RKO (cell line): ENCODE measurements around the gene NET1.
A peak's percentile ranks its signal among the peaks of the same experiment; 100 is the strongest.
"Not testable (repeated sequence)": the region's sequence is repeated elsewhere in the genome, so short reads cannot be mapped to it uniquely, and the experiment has no call there.

Source experiments
- DNase-seq: peaks from one replicate; pipeline ENCODE4 v3.0.0-alpha.2; 2016; ENCODE audit warnings: low spot score

NET1 gene, protein sequence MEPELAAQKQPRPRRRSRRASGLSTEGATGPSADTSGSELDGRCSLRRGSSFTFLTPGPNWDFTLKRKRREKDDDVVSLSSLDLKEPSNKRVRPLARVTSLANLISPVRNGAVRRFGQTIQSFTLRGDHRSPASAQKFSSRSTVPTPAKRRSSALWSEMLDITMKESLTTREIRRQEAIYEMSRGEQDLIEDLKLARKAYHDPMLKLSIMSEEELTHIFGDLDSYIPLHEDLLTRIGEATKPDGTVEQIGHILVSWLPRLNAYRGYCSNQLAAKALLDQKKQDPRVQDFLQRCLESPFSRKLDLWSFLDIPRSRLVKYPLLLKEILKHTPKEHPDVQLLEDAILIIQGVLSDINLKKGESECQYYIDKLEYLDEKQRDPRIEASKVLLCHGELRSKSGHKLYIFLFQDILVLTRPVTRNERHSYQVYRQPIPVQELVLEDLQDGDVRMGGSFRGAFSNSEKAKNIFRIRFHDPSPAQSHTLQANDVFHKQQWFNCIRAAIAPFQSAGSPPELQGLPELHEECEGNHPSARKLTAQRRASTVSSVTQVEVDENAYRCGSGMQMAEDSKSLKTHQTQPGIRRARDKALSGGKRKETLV

DNA sequence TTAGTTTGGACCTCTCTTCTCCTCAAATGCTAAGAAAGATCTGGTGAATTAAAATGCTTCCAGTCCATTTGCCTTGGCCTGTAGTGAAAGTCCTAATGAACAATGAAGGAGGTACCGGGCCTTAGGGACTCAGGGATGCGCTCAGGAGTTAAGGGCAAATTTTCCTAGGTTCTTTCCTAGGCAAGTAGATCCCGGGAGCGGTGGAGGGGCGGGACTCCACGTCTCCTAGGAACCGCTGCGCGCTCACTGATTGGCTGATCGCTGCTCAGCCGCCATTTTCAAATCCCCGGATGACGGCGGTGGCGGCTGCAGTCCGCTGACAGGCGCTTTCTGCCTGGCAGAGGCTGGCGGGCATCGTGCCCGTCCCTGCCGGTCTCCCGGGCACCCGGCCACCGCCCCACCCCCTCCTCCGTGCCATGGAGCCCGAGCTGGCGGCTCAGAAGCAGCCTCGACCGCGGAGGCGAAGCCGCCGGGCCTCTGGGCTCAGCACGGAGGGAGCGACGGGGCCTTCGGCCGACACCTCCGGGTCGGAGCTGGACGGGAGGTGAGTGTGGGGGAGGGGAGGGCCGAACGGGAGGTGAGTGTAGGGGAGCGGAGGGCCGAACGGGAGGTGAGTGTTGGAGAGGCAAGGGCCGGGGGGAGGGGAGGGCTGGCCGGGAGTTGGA lies at the start of gene NET1:
TSS of gene NET1 (plus strand) at position 281 of the 665 bp plus-strand sequence. CDS start at position 417, 136 bp downstream.
- DNase-seq = peak; percentile 96

DNA sequence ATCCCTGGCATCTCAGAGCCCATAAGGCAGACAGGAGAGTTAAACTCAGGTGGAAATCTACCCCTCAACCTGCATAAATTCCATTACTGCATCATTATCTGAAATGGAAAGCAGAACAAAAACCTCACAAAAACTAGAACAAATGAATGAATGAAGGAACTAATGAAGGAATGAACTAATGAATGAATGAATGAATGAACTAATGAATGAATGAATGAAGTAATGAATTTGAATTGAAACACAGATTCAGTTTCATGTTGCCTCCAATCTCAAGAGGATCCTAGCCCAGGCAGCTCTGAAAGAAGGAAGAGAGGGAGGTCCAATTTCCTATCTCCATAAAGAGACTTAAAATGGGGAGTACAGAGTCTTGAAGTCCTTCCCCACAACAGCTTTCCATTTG lies 49.5 kb upstream of the NET1 start:
- no peak for DNase-seq

DNA sequence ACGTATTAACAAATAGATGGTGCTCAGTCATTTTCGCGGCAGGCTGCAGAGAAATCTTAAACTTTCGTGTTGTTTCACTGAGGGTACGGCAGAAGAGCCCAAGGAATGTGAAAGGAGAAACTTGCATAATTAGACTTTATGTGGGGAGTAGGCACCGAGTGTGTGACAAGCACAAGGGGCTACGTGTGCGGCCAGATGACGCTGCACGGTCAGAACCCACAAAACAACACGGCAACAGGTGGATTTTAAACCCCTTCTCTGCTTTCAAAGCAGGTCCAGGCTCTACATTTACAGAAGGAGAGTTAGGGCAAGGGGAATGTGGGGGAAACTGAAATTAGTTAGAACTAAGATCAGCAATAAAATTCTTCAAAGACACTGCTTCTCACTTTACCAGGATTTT lies 48.0 kb upstream of the NET1 start:
- no peak for DNase-seq

DNA sequence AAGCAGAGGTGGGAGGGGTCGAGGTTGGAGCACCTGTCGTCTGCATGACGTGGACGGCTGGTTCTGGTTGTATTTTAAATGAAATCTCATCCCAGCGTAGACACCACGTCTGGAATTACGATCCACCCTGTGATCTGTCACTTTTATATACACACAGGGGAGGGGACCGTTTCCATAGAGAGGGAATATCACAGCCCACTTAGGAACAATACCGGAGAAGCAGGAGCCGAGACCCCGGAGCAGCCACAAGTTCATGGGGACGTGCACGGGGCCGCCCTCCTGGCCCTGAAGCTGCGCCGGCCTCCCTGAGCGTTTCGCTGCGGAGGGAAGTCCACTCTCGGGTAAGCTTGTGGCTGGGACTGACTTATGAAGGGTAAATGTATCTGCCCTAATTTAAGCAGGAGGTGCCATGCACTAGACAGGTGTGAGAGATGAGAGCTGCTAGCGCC lies 47.4 kb upstream of the NET1 start, which contains the start of gene UCN3:
TSS of gene UCN3 (plus strand) at position 77 of the 449 bp plus-strand sequence. CDS start 8,755 bp downstream, outside the sequence.
- DNase-seq = no peak

DNA sequence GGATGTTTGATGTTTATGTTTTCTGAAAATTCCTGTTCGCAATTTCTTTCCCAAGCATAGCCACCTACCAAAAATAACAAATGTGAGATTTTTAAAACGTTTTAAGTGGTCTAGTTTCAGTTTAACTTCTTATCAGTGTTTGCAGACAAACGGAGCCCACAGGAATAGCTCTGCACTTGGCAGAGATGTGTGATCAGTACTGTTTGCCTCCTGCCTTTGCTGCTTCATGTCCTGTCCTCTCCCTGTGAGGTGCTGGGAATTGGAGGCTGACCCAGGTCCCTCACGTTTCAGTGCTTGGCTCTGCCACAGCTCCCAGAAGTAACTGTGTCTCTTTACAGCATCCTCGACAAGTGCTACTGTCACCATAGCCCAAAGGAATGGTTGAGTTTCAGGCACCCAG lies 46.4 kb upstream of the NET1 start:
- DNase-seq = no peak

DNA sequence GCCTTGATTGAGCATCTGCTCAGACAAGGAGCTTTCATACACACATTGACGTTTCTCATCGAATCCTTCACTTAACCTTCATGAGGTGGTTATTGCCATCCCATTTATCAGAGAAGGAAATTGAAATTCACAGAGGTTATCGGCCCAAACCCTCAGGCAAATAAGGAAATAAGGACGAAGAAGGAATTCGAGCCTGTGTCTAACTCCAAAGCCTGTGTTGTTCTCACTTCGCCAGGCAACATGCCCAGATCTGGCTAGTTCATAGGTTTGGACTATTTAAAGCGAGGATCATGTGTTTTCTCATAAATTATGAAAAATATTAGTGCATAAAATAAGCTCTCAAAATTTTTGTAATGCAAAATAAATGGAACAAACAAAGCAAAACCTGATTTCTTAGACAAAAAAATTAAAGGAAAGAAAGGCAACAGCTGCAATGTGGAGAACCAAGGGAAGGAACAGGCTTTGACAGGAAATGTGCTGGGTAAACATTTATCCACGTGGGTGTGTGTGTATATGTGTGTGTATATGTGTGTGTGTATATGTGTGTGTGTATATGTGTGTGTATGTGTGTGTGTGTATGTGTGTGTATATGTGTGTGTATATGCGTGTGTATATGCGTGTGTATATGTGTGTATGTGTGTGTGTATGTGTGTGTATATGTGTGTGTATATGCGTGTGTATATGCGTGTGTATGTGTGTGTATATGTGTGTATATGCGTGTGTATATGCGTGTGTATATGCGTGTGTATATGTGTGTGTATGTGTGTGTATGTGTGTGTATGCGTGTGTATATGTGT lies 42.8 kb upstream of the NET1 start:
- DNase-seq = no peak

DNA sequence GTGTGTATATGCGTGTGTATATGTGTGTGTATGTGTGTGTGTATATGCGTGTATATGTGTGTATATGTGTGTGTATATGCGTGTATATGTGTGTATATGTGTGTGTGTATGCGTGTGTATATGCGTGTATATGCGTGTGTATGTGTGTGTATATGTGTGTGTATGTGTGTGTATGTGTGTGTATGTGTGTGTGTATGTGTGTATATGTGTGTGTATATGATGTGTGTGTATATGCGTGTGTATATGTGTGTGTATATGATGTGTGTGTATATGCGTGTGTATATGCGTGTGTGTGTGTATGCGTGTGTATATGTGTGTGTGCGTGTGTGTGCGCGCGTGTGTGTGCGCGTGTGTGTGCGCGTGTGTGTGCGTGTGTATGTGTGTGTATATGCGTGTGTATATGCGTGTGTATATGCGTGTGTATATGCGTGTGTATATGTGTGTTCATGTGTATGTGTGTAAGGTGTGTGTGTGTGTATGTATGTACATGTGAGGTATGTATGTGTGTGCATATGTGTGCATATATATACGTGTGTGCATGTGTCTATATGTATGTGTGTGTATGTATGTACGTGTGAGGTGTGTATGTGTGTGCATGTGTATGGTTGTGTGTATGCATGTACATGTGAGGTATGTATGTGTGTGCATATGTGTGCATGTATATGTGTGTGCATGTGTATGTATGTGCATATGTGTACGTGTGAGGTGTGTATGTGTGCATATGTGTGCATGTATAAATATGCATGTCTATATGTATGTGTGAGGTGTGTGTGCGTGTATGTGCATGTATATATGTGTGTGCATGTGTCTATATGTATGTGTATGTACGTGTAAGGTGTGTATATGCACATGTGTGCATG lies 41.6 kb upstream of the NET1 start:
- DNase-seq = no peak

DNA sequence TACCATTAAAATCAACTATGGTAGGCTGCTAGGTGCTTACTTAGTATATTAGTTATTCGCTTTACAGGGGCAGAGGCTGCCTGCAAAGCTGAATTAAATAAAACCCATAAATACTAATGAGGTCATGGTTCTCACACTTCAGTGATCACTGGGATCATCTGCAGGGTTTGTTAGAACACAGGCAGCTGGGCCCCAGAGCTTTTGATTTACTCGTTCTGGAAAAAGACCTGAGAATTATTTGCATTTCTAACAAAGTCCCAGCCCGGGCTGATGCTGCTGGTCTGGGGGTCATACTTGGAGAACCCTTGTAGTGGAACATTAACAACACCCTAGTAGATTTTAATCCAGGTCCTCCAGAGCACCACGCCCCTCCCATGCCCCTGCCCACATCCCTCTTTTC lies 39.0 kb upstream of the NET1 start:
- no peak for DNase-seq

DNA sequence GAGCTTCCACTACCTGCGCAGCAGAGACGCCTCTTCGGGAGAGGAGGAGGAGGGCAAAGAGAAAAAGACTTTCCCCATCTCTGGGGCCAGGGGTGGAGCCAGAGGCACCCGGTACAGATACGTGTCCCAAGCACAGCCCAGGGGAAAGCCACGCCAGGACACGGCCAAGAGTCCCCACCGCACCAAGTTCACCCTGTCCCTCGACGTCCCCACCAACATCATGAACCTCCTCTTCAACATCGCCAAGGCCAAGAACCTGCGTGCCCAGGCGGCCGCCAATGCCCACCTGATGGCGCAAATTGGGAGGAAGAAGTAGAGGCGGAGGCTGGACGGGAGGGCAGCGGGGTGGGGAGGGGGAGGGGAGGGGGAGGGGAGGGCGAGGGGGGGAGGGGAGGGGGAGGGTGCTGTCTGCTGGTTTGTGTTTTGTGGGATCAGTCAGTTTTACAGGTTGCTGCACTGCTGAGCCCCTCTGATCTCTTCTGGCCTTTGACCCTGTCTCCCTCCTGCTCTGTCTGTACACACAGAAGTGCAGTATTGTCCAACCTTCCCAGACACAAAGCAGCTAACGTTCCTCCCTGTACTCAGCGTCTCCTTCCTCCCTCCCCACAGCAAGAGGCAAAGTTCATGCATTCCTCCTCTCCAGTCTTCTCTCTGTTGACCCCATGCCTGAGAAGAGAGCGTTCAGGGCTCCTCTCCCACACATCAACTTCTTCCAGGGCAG lies 38.3 kb upstream of the NET1 start:
- no peak for DNase-seq

DNA sequence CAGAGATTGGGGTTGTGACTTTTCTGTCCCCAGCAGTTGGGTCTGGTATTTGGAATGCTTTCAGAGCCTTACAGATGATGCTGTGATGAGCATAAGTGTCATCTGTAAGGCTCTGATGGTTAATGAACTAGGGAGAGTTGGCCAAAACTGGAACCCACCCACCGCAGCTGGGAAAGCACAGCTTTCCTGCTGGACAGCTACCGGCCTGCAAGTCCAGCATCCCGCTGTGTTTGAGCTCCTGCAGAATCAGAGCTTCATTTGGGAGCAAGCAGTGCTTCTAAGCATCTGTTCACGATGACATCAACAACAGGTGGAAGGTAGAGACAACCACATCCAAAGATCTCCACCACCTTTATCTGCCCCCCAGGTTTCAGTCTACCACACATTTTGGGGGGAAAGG lies 35.9 kb upstream of the NET1 start:
- no peak for DNase-seq

DNA sequence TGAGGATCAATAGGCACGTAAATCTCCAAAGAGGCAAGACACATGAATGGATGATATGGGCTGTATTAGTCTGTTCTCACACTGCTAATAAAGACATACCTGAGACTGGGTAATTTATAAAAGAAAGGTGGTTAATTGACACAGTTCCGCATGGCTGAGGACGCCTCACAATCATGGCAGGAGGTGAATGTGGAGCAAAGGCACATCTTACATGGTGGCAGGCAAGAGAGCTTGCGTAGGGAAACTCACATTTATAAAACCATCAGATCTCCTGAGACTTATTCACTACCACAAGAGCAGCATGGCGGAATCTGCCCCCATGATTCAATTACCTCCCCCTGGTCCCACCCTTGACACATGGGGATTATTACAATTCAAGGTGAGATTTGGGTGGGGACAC lies 33.2 kb upstream of the NET1 start:
- not testable (repeated sequence) for DNase-seq

DNA sequence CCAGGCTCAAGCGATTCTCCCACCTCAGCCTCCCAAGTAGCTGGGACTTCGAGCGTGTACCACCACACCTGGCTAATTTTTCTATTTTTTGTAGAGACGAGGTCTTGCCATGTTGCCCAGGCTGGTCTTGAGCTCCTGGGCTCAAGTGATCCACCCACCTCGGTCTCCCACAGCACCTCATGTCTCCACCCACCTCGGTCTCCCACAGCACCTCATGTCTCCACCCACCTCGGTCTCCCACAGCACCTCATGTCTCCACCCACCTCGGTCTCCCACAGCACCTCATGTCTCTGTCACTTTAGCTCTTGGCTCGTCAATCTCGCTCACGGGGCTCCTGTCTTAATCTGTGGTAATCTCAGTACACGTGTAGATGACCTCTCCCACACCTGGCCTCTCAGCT lies 32.0 kb upstream of the NET1 start:
- DNase-seq = not testable (repeated sequence)

DNA sequence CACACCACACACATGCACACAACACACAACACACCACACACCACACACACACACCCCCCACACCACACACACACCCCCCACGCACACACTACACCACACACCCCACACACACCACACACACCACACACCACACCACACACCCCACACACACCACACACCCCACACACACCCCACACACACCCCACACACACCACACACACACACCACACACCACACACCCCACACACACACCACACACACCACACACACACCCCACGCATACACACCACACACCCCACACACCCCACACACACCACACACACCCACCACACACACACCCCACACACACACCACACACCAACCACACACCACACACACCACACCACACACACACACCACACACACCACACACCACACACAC lies 31.2 kb upstream of the NET1 start:
- no peak for DNase-seq

DNA sequence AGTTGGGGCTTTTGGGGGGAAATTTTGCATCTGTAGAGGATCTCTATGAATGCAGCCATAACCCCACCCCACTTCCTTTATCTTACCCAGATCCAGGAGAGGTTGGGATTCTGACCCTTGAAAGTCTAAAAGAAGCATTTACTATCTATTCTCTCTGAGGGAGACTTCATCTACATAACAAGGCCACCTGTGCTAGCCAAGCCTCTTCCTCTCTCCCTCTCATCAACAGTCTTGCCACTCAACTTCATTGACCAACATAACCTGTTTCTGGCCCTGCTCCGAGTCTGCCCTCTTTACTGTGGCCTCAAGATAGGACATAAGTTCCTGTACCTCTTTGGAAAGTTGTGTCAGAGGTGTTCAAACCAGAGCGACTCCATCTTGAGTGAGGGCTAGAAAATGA lies 27.1 kb upstream of the NET1 start:
- no peak for DNase-seq

DNA sequence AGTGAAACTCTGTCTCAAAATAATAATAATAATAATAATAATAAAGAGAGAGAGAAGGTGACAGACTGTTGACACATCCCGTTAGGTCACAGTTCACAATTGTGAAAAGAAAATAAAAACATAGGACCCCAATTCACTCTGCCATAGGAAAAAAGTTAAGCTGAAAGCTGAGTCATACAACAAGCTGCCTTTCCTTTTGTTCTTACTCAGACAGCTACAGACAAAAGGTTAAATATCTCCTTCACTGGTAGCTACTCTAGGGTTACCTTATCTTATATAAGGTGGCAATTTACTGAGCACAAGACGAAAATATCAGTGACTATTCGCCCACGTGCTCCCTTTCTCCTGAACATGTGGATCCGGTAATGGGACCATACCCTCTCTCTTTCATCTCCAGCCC lies 25.2 kb upstream of the NET1 start:
- no peak for DNase-seq

DNA sequence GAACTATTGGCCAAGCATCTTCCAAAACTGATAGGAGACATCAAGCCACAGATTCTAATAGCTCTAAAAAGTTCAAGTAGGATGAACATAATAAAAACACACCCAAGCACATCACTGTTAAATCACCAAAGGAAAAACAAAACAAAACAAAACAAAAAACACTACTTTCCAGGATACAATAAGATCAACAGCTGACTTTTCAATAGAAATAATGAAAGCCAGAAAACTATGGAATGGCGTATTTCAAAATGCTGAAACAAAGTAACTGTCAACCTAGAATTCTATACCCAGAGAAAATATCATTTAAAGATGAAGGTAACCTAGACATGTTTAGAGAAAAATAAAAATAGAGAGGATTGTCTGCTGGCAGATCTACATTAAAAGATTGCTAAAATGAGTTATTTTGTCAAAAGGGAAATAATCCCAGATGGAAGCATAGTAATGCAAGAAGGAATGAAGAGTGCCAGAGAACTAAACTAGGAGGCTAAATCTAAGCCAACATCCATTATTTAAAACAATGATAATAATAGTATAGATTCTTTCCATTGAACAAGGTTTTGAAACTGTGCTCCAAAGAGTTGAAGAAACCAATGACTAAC lies 21.7 kb upstream of the NET1 start:
- DNase-seq = no peak

DNA sequence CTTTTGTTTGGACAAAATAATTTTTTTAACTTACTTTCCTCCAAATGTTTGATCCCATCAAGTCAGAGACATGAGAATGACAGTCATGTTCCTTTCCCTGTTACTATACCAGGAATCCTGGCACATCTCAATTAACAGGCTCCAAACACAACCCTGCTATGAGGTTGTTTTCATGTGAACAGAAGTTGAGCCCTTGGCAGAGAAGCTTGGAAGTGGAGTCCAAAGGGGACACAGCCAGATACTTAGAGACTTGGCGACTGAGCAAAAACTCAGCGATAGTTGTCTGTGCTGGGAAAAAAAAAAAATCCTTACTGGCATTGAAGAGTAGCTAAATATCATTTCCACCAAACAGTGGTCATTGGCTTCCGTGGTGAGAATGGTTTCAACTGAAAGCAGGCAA lies 20.6 kb upstream of the NET1 start:
- no peak for DNase-seq

DNA sequence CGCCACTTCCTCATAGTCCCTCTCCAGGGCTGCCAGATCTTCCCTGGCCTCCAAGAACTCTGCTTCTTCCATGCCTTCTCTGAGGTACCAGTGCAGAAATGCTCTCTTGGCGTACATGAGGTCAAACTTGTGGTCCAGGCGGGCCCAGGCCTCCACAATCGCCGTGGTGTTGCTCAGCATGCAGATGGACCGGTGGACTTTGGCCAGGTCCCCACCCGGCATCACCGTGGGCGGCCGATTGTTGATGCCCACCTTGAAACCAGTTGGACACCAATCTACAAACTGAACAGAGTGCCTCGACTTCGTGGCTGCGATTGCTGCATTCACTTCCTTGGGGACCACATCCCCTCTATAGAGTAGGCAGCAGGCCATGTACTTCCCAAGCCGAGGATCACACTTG lies 18.8 kb upstream of the NET1 start:
- no peak for DNase-seq

DNA sequence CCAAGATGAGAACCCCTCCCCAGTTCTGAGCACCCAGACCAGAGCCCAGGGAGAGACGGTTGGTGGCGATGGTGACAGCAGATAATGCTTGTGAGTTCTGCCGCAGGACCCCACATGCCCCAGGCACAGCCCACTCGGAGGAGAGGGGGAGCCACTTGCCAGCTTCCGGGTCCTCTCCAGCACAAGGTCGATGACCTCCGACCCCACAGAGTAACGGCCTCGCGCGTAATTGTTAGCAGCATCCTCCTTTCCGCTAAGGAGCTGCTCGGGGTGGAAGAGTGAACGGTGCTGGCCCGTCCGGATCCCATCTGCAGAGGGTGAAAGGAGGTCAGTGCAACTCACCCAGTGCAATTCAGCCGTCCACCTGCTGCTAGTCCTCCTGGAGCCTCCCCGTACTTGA lies 17.2 kb upstream of the NET1 start:
- DNase-seq = no peak
